ENCODE measurements around the gene PIGN.

The PIGN gene

DNA sequence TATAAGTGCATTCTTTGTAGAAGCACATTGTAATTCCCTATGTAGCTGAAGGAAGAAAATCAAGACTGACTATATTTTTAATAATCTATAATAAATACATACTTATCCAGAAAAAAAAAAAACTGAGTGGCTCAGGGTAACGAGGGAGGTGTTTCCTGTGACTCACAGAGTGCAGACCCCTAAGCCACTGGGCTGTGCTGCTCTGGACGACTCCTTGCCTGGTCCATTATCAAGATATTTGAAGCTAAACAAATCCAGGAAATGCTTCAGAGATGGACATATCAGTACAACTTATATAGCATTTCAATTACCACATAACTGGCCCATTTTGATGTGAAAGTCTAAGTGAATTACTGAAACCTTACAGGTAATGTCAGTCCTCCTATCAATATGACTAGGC is 80.6 kb downstream of the PIGN start:
- DNase-seq: no peak

DNA sequence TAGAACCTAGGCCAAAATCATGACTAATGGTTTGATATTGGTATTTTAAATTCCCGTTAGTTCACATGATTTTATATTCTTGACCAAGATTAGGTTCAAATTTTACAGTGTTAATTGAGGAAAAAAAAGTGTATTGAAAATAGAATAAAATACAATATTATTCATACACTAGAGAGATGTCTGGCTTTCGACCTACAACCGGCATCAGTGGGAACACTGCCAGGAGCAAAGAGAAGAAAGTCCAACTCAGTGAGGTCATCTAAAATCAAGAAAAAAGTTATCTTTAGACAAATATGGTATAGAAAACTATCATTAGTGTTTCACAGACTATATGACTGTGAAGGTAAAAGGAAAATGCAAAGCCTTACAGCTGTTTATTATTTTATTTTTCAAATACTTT is 81.5 kb downstream of the PIGN start:
- DNase-seq: no peak

DNA sequence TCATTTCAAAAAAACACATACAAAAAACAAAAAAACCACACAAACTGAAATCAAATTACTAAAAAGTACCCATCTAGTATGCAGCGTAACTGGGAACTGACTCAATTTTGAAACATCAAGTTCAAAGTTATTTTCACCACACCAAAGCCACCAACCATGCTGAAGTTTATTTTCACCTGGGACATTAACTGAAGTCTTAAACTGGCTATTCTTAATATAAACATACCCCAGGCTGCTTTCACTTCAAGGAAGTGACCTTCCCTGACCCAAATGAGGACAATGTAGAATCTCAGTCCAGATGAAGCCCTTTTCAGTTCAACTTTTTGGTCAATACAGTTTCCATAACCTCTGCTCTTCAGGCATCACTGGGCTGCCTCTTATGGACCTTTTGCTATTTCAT is 84.6 kb downstream of the PIGN start:
- DNase-seq: no peak

DNA sequence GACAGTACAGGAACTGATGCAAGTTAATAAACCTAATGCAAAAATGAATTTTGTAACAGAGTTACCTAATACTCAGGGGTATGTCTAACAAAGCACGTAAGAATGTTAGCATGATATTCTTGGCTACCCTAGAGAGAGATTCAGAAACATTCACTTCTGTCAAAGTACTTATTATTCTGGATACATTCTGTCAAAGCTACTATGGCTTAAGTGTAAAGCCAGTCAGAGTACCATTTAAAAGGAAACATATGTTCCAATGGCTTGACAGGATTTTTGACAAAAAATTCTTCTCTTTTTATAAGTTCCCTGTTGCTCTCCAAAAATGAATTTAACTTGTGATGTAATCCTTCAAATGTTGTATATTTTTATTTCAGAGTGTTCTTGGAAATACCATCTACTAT is 85.5 kb downstream of the PIGN start:
- DNase-seq: no peak

DNA sequence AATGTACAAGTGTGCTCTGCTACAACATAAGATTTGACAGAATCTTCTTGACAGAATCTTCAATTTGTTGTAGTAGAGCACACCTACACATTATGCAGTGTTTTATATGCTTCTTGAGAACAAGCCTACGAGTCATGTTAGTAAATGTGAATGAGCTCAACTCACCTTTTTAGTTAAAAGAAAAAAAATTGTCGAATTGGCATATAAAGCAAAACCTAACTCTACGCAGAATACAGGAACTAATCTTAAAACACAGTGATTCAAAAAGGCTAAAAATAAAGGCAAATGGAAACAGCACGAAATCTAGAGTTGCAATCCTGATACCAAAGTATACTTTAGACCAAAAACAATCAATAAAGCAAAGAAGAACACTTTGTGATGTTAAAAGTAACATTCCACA is 87.9 kb downstream of the PIGN start:
- no peak for DNase-seq

DNA sequence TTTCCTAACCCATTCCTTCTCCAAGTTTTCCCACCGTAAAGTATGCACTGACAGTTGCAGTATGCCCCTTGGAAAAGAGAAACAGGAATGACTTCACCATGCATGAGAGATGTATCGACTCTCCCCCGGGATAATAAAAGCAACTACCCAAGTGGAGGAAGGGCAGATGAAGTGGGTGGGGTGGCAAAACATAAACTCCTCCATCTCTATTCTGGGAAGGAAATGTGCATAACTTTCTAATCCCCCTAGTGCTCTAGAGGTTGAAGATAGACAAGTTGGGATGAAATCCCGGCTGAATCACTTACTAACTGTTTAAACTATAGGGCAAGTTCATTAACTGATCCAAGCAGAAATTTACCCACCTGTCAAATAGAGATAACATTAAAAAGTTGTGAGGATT is 89.2 kb downstream of the PIGN start:
- no peak for DNase-seq

DNA sequence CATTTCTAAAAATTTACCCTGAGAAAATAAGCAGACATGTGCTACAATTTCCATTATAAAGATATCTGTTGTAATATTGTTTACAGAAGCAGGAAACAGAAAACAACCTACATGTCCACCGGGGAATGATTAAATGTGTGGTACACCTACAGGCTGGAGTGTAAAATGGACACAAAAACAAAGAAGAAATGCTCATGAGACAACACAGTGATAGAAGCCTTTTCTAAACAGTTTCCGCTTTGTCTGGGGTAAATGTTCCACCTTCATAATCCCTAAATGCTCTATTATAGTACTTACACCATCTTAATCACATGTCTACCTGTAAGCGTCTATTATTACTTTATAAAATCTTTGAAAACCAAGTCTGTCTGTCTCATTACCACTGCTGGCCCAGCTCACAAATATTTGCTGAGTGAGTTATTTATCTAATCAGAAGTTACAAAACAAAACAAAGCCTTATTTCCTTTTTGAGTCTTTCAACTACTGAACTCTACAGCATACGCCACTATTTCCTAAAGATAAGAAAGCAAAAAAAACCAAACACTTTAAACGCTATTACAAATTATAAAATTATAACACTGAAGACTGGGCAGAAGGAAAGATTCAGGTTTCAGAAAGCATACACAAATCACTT is 95.3 kb downstream of the PIGN start:
- no peak for DNase-seq

DNA sequence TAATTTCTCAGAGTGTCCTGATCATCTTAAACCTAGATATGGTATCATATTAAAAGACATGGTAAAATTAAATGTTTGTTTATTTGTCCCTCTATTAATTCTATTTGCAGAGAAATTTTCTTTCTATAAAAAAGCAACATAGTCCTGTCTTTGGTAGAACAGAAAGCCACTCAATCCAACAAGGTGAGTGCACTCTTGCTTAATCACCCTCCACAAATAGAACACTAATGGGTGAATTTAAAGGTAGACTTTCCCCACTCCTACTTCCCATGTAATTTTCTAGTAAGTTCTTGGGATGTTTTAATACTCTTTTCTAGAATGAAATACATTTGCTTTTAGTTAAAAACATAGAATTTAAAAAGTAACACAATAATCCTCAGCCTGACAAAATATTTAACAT is 97.7 kb downstream of the PIGN start:
- DNase-seq: no peak

DNA sequence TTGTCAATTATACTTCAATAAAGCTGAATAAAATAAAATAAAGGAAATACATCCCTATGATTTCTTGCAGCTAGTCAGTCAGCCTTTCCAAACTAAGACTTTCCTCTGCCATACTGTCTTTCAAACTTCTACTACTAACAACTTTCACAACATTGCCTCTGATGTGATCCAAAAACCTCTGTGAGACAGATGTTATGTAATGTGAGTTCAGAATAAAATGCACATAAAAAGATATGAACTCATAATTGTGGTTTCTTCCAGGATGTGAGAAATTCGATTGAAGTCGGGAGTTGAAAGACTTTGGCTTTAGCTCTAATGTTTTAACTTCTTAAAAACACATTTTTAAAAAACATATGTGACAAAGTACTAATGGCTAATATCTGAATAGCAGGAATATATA is 98.7 kb downstream of the PIGN start:
- no peak for DNase-seq

DNA sequence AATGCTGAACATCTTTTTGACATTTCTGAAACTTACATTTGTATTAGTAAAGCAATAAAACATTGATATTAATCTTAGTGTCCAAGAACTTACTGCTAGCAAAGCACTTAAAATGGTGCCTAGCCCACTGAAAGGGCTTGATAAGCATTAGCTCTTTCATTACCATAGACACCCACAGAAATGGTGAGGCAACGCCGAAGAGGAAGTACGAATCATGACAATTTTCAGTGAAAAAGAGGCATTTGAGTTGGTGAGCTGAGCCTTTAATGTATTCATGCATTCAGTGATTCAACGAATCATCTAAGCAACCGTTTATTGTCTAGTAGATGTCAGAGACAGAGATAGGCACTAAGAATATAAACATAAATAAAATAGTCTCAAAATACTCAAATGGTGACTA is 101.1 kb downstream of the PIGN start:
- DNase-seq: no peak

DNA sequence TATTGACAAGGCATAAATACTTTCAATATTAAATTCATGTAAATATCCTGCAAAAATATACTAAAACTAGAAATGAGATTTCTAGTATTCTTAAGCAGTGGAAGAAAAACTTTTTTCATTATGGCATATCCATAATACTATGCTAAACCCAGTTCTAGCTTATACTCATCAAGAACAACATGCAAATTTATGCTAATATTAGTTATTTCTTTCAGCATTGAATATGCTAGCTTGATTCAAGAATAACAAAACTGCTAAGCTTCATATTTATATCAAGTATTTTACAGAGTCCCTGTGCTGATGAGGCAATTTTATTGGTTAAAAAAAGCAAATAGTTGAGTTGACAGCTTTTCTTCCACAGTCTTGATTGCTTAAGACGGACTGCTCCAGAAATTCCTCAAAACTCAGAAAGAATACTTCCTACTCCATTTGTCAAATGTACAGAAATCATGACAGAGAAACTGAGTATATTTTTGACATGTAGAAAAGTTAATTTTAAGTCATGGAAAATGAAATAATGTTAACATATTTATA is 105.0 kb downstream of the PIGN start:
- no peak for DNase-seq

DNA sequence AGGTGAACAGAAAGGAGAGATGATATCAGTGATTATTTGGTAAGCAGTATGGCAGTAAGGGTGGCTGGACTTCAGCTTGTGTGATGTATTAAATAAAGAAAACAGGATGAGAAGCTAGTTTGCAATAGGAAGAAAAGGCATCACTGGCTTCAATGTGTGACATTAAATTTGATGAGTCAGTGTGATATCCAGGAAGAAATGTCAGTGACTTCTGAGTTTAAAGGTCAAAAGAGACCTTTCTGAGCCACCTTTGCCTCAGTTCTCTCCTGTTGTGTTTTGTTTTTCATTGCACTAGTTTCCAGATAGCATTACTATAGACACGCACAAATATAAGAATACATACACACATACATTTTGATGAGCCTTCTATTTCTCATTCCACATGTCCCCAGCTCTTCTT is 105.6 kb downstream of the PIGN start:
- DNase-seq: no peak

DNA sequence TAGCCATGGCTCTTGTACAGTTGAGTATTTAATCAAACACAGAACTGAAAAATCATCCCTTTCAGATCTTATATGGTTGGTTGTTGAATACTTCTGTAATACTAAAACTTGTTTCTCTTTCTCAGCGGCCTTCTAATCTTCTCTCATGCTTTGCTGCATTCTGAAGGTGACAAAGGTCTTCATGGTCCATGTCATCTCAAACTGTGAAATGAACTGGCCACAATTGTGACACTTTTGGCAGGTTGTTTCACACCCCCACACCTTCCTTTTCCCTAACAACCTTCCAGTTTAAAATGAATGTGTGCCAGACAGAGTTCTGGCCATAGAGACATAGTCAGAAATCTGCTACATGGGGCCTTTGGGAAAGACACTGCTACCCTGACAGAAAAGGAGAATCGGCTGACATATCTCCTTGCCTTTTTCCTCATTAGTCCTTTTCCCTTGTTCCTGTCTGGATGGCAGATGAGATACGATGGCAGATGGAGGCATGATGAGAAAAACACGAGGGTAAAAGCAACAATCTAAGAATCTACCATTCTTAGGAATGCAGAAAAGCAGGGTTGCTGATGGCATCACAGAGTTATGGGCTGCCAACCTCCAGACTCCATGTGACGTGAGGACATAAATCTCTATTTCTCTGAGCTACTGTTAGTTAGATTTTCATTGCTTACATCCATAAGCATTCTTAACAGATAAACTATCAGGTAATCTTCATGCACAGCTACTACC is 106.5 kb downstream of the PIGN start:
- DNase-seq: no peak

DNA sequence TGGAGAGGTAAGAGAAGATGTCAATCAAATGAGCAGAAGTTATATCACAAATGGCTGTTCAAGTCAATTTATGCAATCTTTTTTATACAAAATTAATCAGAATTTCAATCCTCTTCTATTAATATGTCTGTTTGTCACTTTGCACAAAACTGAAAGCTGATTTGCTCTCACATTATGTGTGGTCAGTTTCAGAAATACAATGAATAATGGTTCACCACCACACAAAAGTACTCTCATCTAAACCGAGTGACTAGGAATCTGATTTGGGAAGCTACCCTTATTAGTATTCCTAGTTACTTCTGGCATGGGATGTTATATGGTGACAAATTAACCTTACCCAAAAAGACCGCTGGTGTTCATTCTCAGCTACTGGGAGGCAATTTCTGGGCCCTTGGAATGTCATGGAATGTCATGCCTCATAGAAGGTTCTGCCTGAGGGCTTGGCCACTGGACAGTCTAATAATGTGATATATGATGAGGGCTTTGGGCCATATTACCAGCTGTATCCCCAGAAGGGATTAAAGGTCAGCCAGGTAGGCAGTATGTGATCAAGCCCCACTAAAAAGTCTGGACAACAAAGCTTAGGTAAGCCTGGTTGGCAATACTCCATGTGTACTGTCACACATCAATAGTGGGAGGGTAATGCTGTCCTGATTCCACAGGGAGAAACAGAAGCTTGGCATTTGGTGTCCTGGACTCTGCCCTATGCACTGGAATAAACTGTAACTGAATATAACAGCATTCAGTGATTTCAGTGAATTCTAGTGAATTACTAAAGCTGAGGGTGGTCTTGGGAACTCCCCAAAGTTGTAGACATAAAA is 113.2 kb downstream of the PIGN start:
- DNase-seq: no peak

DNA sequence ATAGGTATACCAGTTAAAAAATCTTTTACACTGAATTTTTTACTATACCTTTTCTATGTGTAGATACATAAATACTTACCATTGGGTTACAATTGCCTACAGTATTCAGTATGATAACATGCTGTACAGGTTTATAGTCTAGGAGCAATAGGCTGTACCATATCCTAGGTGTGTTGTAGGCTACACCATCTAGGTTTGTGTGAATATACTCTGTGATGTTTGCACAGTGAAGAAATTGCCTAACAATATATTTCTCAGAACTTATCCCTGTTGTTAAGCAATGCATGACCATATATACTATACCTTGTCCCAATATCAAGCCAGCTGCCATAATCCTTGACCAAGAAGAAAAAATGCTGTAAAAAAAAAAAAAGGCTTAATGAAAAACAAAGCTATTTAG is 114.5 kb downstream of the PIGN start:
- DNase-seq: no peak

DNA sequence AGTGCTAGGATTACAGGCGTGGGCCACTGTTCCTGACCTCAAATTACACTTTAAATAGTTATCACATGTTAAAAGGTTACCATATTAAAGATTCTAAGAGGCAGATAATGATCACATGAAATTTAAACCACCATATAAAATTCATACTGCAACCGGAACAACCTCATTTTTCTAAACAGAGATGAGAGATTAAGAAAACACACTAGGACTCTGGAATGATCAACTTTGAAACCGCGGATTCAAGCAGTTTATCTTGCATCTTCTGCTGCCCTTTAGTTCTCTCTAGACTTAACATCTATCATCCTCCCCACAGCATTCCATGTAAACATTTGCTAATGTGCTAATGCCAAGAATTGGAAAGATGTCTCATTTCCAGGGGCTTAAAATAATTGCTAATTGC is 115.8 kb downstream of the PIGN start:
- DNase-seq: no peak

DNA sequence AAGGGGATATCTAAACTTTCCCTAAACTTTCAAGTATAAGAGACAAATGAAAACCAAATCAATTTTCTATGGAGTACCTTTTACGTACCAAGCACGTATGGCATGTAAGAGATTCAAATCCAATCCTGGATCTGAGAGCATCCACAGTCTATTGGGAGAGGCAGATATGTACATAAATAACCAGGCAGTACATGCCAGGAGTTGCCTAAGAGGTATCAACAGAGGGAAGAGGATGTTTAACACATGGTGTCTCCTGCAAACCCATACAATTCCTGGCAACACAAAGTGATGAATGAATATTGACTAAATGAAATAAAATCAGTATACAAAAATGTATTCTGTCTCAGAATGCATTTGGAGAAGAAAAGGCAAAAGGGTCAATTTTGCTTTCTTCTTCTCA is 116.6 kb downstream of the PIGN start:
- DNase-seq: no peak

DNA sequence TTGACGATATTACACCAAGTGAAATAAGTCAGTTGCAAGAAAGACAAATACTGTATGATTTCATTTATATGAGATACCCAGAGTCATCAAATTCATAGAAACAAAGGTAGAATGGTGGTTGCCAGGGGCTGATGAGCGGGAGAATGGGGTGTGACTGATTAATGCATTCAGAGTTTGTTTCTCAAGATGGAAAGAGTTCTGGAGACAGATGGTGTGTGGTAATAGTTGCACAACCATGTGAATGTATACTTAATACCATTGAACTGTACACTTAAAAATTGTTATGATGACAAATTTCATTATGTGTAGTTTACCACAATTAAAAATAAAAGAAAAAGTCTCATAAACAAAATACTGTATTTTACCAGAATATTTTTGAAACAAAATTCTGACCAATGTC is 117.3 kb downstream of the PIGN start:
- DNase-seq: no peak

DNA sequence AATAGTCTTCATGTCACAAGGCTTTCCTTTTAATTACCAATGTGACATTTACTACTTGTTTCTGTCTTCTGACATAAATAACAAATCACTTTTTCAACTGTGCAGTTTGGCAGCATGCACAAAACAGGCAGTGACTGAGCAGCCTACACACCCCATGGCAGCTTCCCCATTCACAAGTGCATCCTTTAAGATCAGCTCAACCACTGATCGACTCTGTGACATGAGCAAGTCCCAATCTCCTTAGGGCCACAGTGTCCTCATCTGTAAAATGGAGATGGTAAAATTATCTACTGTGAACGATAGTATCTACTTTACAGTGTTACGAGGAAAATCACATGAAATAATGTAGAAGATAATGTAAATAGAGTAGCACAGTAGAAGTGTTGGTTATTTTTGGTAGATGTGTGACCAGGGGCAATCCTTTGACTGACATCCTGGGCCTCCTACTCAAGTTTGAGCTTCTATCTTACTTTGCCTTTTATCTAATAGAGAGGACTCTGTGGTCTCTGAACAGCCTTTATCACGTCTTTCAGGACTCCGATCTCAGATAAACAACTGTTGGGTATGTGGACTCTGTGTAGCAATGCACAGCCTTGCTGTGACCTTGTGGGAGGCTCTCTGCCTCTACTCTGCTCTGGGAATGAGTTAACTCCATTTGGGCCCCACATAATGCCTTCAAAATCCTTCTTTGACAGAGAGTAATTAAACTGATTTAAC is 120.6 kb downstream of the PIGN start:
- no peak for DNase-seq

DNA sequence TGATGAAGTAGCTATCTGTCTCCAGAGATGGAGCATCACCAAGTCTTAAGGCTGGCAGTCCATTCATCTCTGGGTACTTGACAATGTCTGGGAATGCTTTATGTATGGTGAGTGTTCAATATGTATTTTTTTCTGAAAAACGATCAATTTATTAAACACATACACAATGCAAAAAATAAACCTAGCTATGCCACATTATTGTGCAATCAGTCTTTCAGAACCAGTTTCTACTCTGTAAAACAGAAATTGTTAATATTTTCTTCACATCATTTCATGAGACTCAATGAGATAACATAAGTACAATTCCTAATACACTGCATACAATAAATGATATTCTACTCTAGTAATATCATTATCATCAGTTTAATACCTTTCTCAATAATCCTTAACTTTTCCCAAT is 122.5 kb downstream of the PIGN start:
- no peak for DNase-seq

DNA sequence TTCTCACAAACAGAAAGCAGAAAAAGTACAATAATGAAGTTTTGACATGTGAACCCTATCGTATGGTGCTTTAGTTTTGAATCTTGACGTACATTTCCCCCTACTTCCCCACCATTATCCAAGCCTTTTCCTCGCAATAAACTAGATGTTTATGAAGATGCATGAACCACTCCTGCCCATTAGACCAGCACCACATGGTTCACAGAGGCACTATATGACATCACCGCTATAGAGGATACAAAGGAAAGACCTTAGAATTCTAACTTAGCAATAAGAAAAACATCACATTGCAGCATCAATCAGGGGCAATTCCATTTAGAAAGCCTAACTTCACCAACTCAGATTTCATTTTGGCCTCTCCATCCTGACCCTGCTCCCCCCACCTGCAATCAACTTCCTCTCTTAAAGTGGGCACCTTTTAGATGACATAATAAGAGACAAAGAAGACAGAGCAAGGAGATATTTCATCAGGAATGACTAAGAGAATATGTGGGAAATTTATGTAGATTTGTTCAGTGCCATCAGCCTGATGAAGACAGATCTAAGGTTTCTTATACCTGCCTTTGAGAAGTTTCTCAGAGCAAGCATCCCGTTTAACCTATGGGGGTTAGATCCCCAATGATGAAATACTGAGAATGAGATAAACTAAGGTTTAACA is 124.9 kb downstream of the PIGN start:
- no peak for DNase-seq

DNA sequence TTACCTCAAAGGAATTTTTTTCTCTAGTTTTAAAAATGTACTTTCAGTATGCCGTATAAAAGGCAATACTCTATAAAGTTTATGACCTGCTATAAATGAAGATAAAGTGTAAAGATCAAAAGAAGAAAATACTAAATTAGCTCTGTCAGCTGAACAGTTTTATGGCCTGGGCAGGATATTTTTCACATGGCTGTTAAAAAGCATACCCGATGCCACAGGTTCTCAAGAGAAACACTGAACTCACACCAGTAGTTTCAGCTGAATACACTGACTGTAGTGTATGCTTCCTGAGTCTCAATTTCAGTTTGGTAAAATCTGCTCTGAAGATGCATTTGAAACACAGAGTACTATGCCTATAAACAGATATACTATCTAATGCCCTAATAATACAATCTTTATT is 126.0 kb downstream of the PIGN start:
- no peak for DNase-seq

All from NCI-H1436 treated with DMSO at 0.1 percent for 48 hours (cell line).